A673 (cell line): ENCODE measurements around the gene EXT2.

Source experiments
- CTCF ChIP-seq: fragments of 300-800, 200-600 bp; sonication (generic); conservative IDR thresholded peaks from 2 replicates; pipeline ENCODE4 v1.5.1; 2017; ENCODE audit warnings: low read depth, mild to moderate bottlenecking, antibody characterized with exemption, low read length, moderate library complexity, mixed read lengths
- EZH2 ChIP-seq: fragments of 200-600 bp; sonication (generic); IDR thresholded peaks from 2 replicates; pipeline ENCODE4 v1.6.1; 2017; ENCODE audit warnings: borderline replicate concordance, low read depth, mild to moderate bottlenecking, mixed read lengths, antibody characterized with exemption, low read length; ENCODE audit not compliant: poor library complexity, severe bottlenecking

GRCh38 chr11:44235765-44236201 is 140.3 kb downstream of the EXT2 start:
- no peak for TF ChIP-seq CTCF
- no peak for TF ChIP-seq EZH2
